BLaER1 (cell line): Measurements from ENCODE around the gene KCND1.

ENCODE experiments used
- H3K27ac ChIP-seq: shearing (Covaris generic); formaldehyde crosslinking; 2 replicates; pipeline ENCODE4 v1.8.1; 2022
- H3K27me3 ChIP-seq: shearing (Covaris generic); formaldehyde crosslinking; 2 replicates; pipeline ENCODE4 v1.8.1; 2022
- H3K36me3 ChIP-seq: shearing (Covaris generic); formaldehyde crosslinking; 2 replicates; pipeline ENCODE4 v1.8.1; 2022
- H3K4me1 ChIP-seq: shearing (Covaris generic); formaldehyde crosslinking; 2 replicates; pipeline ENCODE4 v1.8.1; 2022
- H3K4me2 ChIP-seq: shearing (Covaris generic); formaldehyde crosslinking; 2 replicates; pipeline ENCODE4 v1.8.1; 2022
- H3K4me3 ChIP-seq: shearing (Covaris generic); formaldehyde crosslinking; 2 replicates; pipeline ENCODE4 v1.8.1; 2022
- H3K9ac ChIP-seq: shearing (Covaris generic); formaldehyde crosslinking; 2 replicates; pipeline ENCODE4 v1.8.1; 2022
- H3K9me3 ChIP-seq: shearing (Covaris generic); formaldehyde crosslinking; 2 replicates; pipeline ENCODE4 v1.8.1; 2022
- H4K20me1 ChIP-seq: shearing (Covaris generic); formaldehyde crosslinking; 2 replicates; pipeline ENCODE4 v1.8.1; 2022
- Cebpa-rat ChIP-seq: shearing (Covaris generic); IDR thresholded peaks from 2 replicates; pipeline ENCODE4 v1.8.1; 2022

Gene KCND1

DNA sequence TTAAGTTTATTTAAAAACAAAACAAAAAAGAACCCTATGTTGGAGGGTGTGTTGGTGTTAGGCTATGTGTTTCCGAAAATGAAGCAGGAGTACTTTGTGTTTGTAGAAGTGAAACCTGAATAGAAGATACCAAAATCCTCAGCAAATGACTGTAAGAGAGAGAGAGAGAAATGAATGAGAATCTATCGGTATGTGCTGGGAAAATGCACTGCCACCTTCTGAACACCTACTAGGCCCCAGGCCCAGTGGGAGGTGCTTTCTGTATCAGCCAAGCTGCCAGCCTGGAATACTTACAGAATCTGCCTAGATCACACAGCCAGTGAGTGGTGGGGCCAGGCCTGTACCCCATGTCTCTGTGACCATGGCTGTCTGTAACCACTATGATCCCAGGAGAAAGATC, 37.9 kb downstream of the KCND1 start:
- Histone ChIP-seq H3K9ac (no peak overlapping the region), H3K4me2 (no peak overlapping the region), H3K27ac (no peak overlapping the region), H3K9me3 (peaks cover 7% of the 10 kb centered on the region; the same call in 1 of the 2 replicates), H3K36me3 (peaks cover 50% of the 10 kb centered on the region), H4K20me1 (peaks cover 28% of the 10 kb centered on the region), H3K4me1 (peaks cover 28% of the 10 kb centered on the region), H3K4me3 (no peak overlapping the region), H3K27me3 (peaks cover 23% of the 10 kb centered on the region)
- no peak for TF ChIP-seq Cebpa-rat

- no peaks in the 10 kb centered on the region; the same call in 1 of the 2 replicates for H4K20me1 ChIP-seq
- H3K9me3 ChIP-seq, result peaks cover 5% of the 10 kb centered on the region; the same call in 1 of the 2 replicates
- H3K27me3 ChIP-seq, result peaks cover 29% of the 10 kb centered on the region
- no peak overlapping the region; the same call in 1 of the 2 replicates for H3K4me2 ChIP-seq
- no peak overlapping the region for H3K9ac ChIP-seq
- H3K27ac ChIP-seq, result no peak overlapping the region
- no peak overlapping the region for H3K4me3 ChIP-seq
- peaks cover 5% of the 10 kb centered on the region; the same call in 1 of the 2 replicates for H3K4me1 ChIP-seq
- no peak for TF ChIP-seq Cebpa-rat
- H3K36me3 ChIP-seq, result peaks cover 64% of the 10 kb centered on the region
Measured at GRCh38 chrX:48927736-48928382, 43.8 kb downstream of the KCND1 start.

GRCh38 chrX:48927123-48927522, 44.5 kb downstream of the KCND1 start:
- TF ChIP-seq Cebpa-rat, result no peak
- Histone ChIP-seq H3K9ac (no peak overlapping the region), H3K36me3 (peaks cover 64% of the 10 kb centered on the region), H3K4me1 (peaks cover 5% of the 10 kb centered on the region; the same call in 1 of the 2 replicates), H3K27me3 (peaks cover 36% of the 10 kb centered on the region), H3K9me3 (no peaks in the 10 kb centered on the region), H4K20me1 (peaks cover 7% of the 10 kb centered on the region), H3K27ac (no peak overlapping the region), H3K4me2 (no peak overlapping the region), H3K4me3 (no peak overlapping the region)

- no peak for TF ChIP-seq Cebpa-rat
- Histone ChIP-seq H4K20me1 (peaks cover 21% of the 10 kb centered on the region), H3K4me2 (no peak overlapping the region), H3K4me3 (no peak overlapping the region), H3K27me3 (peaks cover 48% of the 10 kb centered on the region), H3K36me3 (peaks cover 46% of the 10 kb centered on the region), H3K9ac (no peak overlapping the region), H3K9me3 (no peaks in the 10 kb centered on the region), H3K27ac (no peak overlapping the region), H3K4me1 (peaks cover 24% of the 10 kb centered on the region)
Measured at GRCh38 chrX:48924270-48924669, 47.4 kb downstream of the KCND1 start.

DNA sequence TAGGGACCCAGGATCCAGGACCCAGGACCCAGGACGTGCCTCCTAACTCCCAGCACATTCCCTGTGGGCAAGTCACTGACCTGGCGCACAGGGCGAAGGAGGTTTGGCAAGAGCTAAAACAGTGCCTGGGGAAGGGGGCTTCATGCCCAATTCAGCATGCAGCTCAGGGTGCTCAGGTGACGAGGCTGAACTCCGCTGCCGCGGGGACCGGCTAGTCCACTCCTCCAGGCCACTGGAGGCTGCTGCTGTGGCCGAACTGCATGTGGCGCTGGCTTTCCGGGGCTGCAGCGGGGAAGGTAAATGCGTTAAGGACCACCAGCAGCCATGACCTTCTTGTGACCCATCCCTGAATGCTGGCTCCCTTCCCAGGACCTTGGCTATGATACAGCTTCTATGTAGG, 47.9 kb downstream of the KCND1 start:
- Histone ChIP-seq H3K27me3 (peaks cover 48% of the 10 kb centered on the region), H3K4me1 (peaks cover 25% of the 10 kb centered on the region), H3K4me2 (no peak overlapping the region), H3K27ac (no peak overlapping the region), H4K20me1 (peaks cover 21% of the 10 kb centered on the region), H3K36me3 (peaks cover 46% of the 10 kb centered on the region), H3K9me3 (no peaks in the 10 kb centered on the region; the same call in 1 of the 2 replicates), H3K9ac (no peak overlapping the region), H3K4me3 (no peak overlapping the region)
- no peak for TF ChIP-seq Cebpa-rat

DNA sequence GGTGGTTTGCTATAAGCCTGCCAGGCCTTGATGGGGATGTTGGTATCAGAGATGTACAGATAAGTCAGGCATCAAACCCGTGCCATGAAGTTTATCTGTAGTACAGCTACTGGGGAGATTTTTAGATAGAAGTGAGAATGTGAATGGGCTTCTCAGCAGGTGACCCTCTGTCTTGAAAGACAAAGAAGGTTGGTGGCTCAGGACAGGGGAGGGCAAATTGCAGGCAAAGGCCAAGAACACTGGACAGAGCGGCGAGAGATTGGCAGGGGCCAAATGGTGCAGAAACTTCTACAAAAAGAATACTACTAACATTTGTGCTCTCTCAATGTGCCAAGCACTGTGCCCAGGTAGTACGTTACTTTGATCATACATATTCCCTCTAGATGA, 50.9 kb downstream of the KCND1 start:
- Histone ChIP-seq H3K9ac (no peak overlapping the region; the same call in 1 of the 2 replicates), H3K4me2 (peak overlapping the region; percentile 78), H3K27me3 (peaks cover 36% of the 10 kb centered on the region), H3K36me3 (peaks cover 36% of the 10 kb centered on the region), H3K4me3 (no peak overlapping the region), H3K4me1 (peaks cover 33% of the 10 kb centered on the region), H3K27ac (no peak overlapping the region), H3K9me3 (no peaks in the 10 kb centered on the region; the same call in 1 of the 2 replicates), H4K20me1 (peaks cover 41% of the 10 kb centered on the region)
- TF ChIP-seq Cebpa-rat, result no peak

GRCh38 chrX:48919947-48920717, 51.5 kb downstream of the KCND1 start:
- H3K27me3 ChIP-seq, result peaks cover 41% of the 10 kb centered on the region
- H3K4me1 ChIP-seq, result peaks cover 33% of the 10 kb centered on the region
- peaks cover 36% of the 10 kb centered on the region for H3K36me3 ChIP-seq
- H3K9ac ChIP-seq, result peak overlapping the region; percentile 15; the same call in 1 of the 2 replicates
- no peak for TF ChIP-seq Cebpa-rat
- H3K27ac ChIP-seq, result no peak overlapping the region
- H3K4me3 ChIP-seq, result no peak overlapping the region
- no peaks in the 10 kb centered on the region; the same call in 1 of the 2 replicates for H3K9me3 ChIP-seq
- peak overlapping the region; percentile 78 for H3K4me2 ChIP-seq
- peaks cover 47% of the 10 kb centered on the region for H4K20me1 ChIP-seq

GRCh38 chrX:48919360-48919841, 52.2 kb downstream of the KCND1 start:
- TF ChIP-seq Cebpa-rat, result no peak
- Histone ChIP-seq H3K9ac (peak overlapping the region; percentile 57; the same call in 1 of the 2 replicates), H3K27ac (no peak overlapping the region), H3K27me3 (peaks cover 48% of the 10 kb centered on the region), H4K20me1 (peaks cover 54% of the 10 kb centered on the region), H3K4me2 (peak overlapping the region; percentile 78), H3K36me3 (peaks cover 40% of the 10 kb centered on the region), H3K4me1 (peaks cover 33% of the 10 kb centered on the region), H3K4me3 (peak overlapping the region; percentile 79), H3K9me3 (no peaks in the 10 kb centered on the region; the same call in 1 of the 2 replicates)

GRCh38 chrX:48918643-48919340, 52.9 kb downstream of the KCND1 start, which contains the start of gene PIM2:
Gene PIM2, minus strand, starts transcription at chrX:48919024. Its CDS starts 190 bp downstream, at chrX:48918834.
- no peak for TF ChIP-seq Cebpa-rat
- no peaks in the 10 kb centered on the region; the same call in 1 of the 2 replicates for H3K9me3 ChIP-seq
- H4K20me1 ChIP-seq, result peaks cover 60% of the 10 kb centered on the region
- peak within 1 kb of the TSS; percentile 89 for H3K4me2 ChIP-seq
- peak within 1 kb of the TSS; percentile 85 for H3K27ac ChIP-seq
- peak within 1 kb of the TSS; percentile 81 for H3K9ac ChIP-seq
- H3K4me3 ChIP-seq, result peak within 1 kb of the TSS; percentile 79
- H3K4me1 ChIP-seq, result peaks cover 33% of the 10 kb centered on the region
- H3K36me3 ChIP-seq, result peaks cover 40% of the 10 kb centered on the region
- H3K27me3 ChIP-seq, result peaks cover 48% of the 10 kb centered on the region
